Activated T-helper 17 cell treated with anti-CD3 and anti-CD28 coated beads, Interleukin-2, amount 50 U/mL, for 72 hours (primary cell): Measurements from ENCODE around the gene DDOST. TPM values are rescaled to one million over a fixed set of nuclear protein-coding genes. Genes with fewer than 3 reads are reported as not detected.

Experiments
- ATAC-seq: fragments of 150-1000 bp; cut with Tn5 transposase; replicated peaks from 2 replicates; pipeline ENCODE4 v1.10.0; 2021; ENCODE audit warnings: mild to moderate bottlenecking, moderate library complexity
- H3K27ac Mint-ChIP-seq: one replicate; pipeline ENCODE4 v1.8.0; 2022; ENCODE audit warnings: mixed read lengths
- H3K27me3 Mint-ChIP-seq: one replicate; pipeline ENCODE4 v1.8.0; 2022; ENCODE audit warnings: mixed read lengths
- H3K36me3 Mint-ChIP-seq: one replicate; pipeline ENCODE4 v1.8.0; 2022; ENCODE audit warnings: low read depth, mild to moderate bottlenecking, mixed read lengths
- H3K4me1 Mint-ChIP-seq: one replicate; pipeline ENCODE4 v1.8.0; 2022; ENCODE audit warnings: mixed read lengths
- H3K4me3 Mint-ChIP-seq: one replicate; pipeline ENCODE4 v1.8.0; 2022; ENCODE audit warnings: mild to moderate bottlenecking, mixed read lengths
- H3K9me3 Mint-ChIP-seq: one replicate; pipeline ENCODE4 v1.8.0; 2022; ENCODE audit warnings: mixed read lengths
- total RNA-seq, 2 donors: library from RNA; stranded (reverse); gene quantifications; one replicate each; pipeline ENCODE4 v1.2.3, GENCODE V29; 2022

Gene DDOST
- 100 to 1,000 TPM; 132 to 224 TPM for total RNA-seq

DNA sequence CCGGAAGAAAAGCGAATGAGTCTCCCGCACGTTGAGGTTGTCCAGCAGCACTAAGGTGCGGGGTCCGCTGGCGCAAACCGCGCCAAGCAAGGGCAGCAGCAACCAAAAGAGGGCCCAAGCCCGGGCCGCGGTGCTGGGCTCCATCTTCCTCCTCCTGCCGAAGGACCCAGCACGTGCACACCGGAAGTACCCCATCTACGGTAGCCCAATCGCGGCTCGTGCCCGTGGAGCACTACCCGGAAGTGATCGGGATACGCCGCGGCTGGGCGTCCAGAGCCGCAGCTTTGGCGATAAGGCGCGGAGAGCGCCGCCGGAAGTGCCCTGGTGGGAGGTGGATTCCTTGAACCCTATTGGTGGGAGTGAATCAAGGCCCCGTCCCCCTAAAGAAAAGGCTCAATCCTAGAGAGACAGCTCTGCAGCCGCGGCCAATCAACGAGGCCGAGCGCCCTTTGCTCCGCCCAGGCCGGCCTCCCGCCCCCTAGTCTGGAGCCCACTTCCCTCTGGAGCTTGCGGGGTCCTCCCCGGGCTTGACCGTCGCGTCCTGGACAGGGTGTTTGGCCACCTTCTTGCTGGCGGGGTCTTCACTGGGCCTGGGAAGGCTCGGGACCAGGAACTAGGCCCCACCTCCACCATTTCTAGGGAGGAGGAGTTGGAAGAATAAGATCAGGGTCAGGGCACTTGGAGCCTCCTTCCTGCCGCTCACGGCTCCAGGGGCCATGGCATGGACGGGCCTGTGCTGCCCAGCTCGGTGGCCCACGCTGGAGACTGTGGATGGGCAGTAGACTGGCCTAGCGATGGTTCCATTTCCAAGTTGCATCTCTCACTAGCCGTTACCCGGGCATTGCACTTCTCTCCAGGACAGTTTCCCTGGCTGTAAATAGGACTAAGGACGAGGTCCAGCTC lies at the start of gene DDOST:
Gene DDOST, minus strand, starts transcription at position 163 of the 903 bp plus-strand sequence. Its CDS starts 19 bp downstream, at position 144.
- Mint-ChIP-seq H3K27me3 (no peaks in the 10 kb centered on the region), H3K4me3 (peak within 1 kb of the TSS; percentile 94), H3K9me3 (no peaks in the 10 kb centered on the region), H3K27ac (peak within 1 kb of the TSS; percentile 91), H3K36me3 (peaks cover 49% of the 10 kb centered on the region), H3K4me1 (peaks cover 26% of the 10 kb centered on the region)
- ATAC-seq: peak; percentile 98

DNA sequence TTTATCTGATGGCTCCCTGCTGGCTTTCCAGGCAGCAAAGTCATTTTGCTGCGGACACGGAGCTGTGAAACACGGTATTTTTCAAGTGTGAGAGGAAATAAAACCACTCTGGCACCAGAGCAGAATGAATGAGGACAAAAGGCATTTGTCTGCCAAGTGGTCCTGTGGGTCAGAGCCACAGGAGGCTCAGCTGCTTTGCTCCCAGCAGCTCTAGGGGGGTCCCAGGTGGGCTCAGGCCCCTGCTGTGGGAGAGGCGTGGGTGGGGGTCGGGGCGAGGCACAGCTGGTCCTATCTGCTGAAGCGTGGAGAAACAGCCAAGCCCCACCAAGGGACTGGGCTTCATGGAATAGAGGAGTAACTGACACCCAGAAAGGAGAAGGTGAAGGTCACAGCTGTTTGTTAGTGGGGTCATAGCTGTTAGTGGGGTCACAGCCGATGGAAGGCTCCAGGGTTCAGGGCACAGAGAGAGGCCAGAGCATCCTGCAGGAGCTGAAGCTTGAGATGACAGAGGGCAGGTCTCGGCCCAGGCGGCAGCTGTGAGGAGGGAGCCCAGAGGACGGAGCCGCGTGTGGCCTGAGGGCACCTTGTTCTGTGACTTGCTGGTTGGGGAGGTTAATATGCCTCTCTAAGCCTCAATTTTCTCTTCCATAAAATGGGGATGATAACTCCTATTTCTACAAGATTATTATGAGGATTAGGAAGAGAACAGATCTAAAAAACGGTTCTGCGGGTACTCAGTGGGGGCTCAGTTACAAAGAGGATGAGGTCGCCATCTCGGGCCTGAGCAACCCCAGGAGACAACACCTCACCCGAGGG lies 49.5 kb upstream of the DDOST start:
- no peak for ATAC-seq

DNA sequence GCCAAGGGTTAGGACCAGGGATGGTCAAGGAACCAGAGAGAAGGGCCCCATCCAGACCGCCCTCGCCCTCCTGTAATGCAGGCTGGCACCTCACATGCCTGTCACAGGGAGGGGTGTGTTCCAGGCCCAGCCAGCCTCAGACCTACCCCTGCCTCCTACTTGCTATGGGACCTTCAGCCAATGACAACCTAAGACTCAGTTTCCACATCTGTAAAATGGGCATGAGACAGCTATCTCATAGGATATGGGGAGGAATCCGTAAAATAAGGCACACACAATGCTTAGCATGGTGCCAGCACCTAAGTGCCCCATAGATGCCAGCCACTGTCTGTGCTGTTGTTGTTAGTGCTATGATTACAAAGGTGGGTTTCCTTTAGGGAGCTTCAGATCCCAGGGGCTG lies 48.7 kb upstream of the DDOST start:
- no peak overlapping the region for H3K4me3 Mint-ChIP-seq
- no peaks in the 10 kb centered on the region for H3K9me3 Mint-ChIP-seq
- H3K36me3 Mint-ChIP-seq: no peaks in the 10 kb centered on the region
- no peak for ATAC-seq
- H3K27me3 Mint-ChIP-seq: peaks cover under 1% of the 10 kb centered on the region
- H3K4me1 Mint-ChIP-seq: no peaks in the 10 kb centered on the region
- H3K27ac Mint-ChIP-seq: no peak overlapping the region

More for the DNA sequence above, 49.5 kb upstream of the DDOST start:
- H3K4me3 Mint-ChIP-seq: no peak overlapping the region
- H3K36me3 Mint-ChIP-seq: no peaks in the 10 kb centered on the region
- H3K9me3 Mint-ChIP-seq: no peaks in the 10 kb centered on the region
- H3K27ac Mint-ChIP-seq: no peak overlapping the region
- peaks cover 6% of the 10 kb centered on the region for H3K27me3 Mint-ChIP-seq
- H3K4me1 Mint-ChIP-seq: no peaks in the 10 kb centered on the region

DNA sequence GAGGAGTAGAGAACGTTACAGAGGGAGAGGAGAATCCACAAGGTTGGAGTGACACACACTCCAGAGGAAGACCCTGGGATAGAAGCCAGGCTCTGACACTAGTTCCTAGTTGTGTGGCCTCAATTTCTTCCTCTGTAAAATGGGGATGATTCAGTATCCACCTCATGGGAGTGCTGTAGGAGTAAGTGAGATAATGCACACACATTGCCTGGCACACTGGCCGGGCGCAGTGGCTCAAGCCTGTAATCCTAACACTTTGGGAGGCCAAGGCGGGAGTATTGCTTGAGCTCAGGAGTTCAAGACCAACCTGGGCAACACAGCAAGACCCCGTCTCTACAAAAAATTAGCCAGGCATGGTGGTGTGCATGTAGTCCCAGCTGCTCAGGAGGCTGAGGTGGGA lies 47.7 kb upstream of the DDOST start:
- no peak for ATAC-seq
- Mint-ChIP-seq H3K36me3 (no peaks in the 10 kb centered on the region), H3K27ac (no peak overlapping the region), H3K4me3 (no peak overlapping the region), H3K4me1 (no peaks in the 10 kb centered on the region), H3K27me3 (no peaks in the 10 kb centered on the region), H3K9me3 (no peaks in the 10 kb centered on the region)

DNA sequence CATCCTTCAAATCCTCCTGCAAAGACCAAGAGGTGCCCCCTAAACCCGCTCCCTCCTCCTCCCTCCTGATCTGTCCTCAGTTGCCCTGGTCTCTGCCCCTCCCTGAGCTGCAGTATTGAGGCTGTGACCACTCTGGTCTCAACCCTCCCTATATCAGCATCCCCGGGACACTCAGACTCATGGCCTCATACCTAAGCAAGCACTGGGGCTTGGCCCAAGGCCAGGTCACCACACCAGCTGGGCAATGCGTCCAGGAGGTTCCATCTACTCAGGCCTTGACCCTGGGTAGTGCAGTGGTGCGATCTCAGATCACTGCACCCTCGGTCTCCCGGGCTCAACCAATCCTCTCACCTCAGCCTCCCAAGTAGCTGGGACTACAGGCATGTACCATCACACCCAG lies 46.9 kb upstream of the DDOST start:
- Mint-ChIP-seq H3K36me3 (no peaks in the 10 kb centered on the region), H3K4me1 (no peaks in the 10 kb centered on the region), H3K27me3 (peaks cover 3% of the 10 kb centered on the region), H3K9me3 (no peaks in the 10 kb centered on the region), H3K4me3 (no peak overlapping the region), H3K27ac (no peak overlapping the region)
- ATAC-seq: no peak

DNA sequence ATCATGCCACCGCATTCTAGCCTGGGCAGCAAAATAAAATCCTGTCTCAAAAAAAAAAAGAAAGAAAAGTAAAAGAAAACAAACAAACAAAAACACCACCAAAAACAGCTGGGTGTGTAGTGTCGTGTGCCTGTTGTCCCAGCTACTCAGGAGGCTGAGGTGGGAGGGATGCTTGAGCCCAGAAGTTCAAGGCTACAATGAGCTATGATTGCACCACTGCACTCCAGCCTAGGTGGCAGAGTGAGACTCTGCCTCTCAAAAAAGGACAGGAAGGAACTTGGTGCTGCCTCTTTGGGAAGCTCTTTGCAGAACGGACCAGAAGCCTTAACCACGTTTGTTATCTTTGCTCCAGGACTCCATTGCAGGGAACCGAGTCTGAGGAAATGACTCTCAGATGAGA lies 45.7 kb upstream of the DDOST start:
- ATAC-seq: no peak
- Mint-ChIP-seq H3K9me3 (no peaks in the 10 kb centered on the region), H3K27me3 (peaks cover 3% of the 10 kb centered on the region), H3K27ac (no peak overlapping the region), H3K4me1 (no peaks in the 10 kb centered on the region), H3K36me3 (no peaks in the 10 kb centered on the region), H3K4me3 (no peak overlapping the region)

DNA sequence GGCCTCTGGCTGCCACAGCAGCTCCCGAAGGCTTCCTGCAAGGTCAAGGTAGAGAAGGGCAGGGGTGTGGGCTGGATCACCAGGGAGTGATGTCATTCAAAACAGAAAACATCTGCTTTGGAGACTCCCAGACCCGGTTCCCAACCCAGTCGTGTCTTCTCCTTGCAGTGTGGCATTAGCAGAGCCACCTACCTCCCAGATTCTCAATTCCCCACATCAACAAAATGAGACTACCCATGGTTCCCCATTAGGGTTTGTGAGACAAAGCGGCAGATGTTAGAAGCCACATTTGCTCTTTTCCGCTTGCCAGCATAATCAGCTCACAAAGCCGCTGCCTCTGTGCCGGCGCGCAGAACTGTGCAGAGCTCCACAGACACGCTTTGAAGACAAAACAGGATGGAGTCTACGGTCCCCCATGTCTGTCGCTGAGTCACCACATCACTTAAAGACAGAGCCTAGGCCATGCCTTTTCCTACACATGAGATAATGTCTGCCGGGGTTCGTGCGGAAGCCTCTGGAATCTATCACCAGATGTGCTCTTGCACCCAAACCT lies 44.1 kb upstream of the DDOST start:
- no peak overlapping the region for H3K4me3 Mint-ChIP-seq

DNA sequence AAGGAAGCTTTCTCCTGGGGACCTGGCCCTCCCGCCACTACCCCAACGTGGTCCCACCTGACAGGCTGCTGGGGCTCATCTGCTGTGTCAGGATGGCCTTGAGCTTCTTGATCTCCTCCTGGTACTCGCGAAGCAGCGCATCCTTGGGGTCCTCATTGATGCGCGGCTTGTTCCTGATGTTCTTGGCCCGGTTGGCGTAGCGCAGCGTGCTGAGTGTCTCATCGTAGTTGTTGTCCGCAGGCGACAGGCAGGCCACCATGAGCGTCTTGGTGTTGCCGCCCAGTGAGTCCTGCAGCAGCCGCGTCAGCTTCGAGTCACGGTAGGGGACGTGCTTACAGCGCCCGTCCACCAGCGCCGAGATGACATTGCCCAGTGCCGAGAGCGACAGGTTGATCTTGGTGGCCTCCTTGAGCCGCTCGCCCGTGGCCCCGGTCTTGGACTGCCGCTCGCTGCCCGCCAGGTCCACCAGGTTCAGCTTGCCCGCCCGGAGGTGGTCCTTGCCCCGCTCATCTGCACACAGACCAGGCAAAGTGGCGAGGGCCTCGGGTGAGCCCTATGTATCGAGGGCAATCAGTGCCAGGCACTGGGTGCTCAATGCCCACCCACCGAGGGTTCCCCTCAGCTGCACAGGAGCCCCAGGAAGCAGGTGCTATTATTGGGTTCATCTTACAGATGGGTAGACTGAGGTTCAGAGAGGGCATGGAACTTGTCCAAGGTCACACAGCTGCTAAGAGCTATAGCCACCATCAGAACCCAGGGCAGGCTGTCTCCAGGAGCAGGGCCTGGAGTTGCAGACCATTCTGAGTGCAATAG lies 43.4 kb upstream of the DDOST start:
- Mint-ChIP-seq H3K27me3 (peaks cover 3% of the 10 kb centered on the region), H3K4me1 (no peaks in the 10 kb centered on the region), H3K4me3 (no peak overlapping the region), H3K27ac (no peak overlapping the region), H3K36me3 (no peaks in the 10 kb centered on the region), H3K9me3 (no peaks in the 10 kb centered on the region)
- ATAC-seq: no peak

More for the DNA sequence above, 44.1 kb upstream of the DDOST start:
- Mint-ChIP-seq H3K9me3 (no peaks in the 10 kb centered on the region), H3K36me3 (no peaks in the 10 kb centered on the region), H3K27me3 (peaks cover 3% of the 10 kb centered on the region), H3K27ac (no peak overlapping the region), H3K4me1 (no peaks in the 10 kb centered on the region)
- ATAC-seq: no peak

DNA sequence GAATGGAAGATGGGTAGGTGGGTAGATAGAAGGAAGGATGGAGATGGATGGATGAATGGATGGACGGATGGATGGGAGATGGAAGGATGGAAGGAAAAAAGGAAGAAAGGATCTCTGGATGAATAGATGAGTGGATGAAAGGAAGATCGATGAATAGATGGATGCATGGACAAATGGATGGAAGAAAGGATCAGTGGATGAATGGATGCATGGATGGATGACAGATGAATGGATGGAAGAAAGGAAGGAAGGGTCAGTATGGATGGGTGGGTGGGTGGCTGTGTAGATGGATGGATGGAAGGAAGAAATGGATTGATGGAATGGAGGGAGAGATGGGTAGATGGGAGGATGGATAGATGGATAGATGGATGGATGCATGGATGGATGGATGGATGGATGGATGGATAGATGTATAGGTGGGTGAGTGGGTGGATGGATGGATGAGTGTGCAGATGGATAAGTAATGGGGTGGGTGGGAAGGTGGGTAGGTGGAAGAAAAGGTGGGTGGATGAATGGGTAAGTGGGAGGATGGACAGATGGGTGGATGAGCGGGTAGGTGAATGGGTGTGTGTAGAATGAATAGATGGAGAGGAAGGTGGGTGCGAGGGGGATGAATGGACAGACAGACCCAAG lies 42.1 kb upstream of the DDOST start:
- Mint-ChIP-seq H3K36me3 (no peaks in the 10 kb centered on the region), H3K9me3 (no peaks in the 10 kb centered on the region), H3K4me3 (no peak overlapping the region), H3K27me3 (peaks cover 3% of the 10 kb centered on the region), H3K4me1 (no peaks in the 10 kb centered on the region), H3K27ac (no peak overlapping the region)
- no peak for ATAC-seq

DNA sequence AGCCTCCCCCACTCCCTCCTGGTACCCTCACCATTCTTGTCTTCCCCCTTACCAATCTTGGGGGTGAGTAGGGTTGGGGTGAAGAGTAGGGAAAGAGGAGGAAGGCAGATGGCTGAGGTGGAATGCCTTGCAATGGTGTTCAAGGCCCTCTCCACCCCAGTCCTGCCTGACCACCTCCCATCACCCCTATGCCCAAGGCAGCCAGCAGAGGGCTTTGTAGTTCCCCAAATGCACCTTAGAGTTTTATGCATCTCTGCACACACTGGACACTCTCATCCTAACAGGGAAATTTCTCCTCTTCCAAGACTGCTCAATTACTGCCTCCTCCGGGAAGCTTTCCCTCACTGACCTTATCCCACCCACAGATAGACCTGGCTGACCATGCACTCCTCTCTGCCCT lies 41.2 kb upstream of the DDOST start:
- Mint-ChIP-seq H3K27me3 (peaks cover 3% of the 10 kb centered on the region), H3K27ac (no peak overlapping the region), H3K9me3 (no peaks in the 10 kb centered on the region), H3K4me1 (no peaks in the 10 kb centered on the region), H3K36me3 (no peaks in the 10 kb centered on the region), H3K4me3 (no peak overlapping the region)
- no peak for ATAC-seq

DNA sequence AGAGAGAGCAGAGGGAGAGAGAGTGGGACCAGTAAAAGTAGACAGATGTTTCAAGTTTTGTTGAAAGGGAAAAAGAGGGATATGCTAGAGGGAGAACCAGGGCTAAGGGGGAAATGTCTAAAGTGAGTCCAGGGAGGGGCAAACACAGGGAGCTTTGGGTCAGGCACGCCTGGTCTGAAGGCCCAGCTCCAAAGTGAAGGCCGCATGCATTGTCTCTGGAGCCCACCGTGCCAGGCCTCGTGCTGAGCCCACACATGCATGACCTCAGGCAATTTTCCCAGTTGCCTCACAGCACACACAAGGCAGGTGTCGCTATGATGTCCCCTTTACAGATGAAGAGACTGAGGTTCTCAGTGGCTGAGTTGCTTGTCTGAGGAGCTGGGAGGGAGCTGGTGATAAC lies 40.7 kb upstream of the DDOST start:
- no peak for ATAC-seq
- no peaks in the 10 kb centered on the region for H3K9me3 Mint-ChIP-seq

DNA sequence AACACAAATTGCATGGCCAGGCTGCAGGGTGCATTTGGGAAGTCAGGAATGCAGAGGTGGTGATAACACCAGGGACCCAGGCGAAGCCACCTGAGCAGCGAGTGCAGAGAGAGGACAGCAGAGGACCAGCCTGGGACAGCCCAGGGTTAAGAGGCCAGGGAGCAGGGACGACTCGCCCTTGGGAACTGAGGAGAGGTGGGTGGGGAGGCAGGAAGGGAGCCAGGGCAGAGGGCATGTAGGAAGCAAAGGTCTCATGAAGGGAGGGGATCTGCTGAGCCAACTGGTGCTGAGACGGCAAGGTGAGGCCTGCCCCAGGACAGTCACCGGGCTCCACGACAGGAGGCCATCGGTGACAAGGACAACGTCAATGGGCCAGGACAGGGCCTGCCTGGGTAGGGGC lies 40.3 kb upstream of the DDOST start:
- no peak overlapping the region for H3K27ac Mint-ChIP-seq
- no peaks in the 10 kb centered on the region for H3K36me3 Mint-ChIP-seq
- no peak overlapping the region for H3K4me3 Mint-ChIP-seq
- no peak for ATAC-seq
- no peaks in the 10 kb centered on the region for H3K4me1 Mint-ChIP-seq
- H3K9me3 Mint-ChIP-seq: no peaks in the 10 kb centered on the region
- H3K27me3 Mint-ChIP-seq: peaks cover 3% of the 10 kb centered on the region

More for the DNA sequence above, 40.7 kb upstream of the DDOST start:
- H3K4me3 Mint-ChIP-seq: no peak overlapping the region
- H3K27ac Mint-ChIP-seq: no peak overlapping the region
- no peaks in the 10 kb centered on the region for H3K36me3 Mint-ChIP-seq
- peaks cover 3% of the 10 kb centered on the region for H3K27me3 Mint-ChIP-seq
- H3K4me1 Mint-ChIP-seq: no peaks in the 10 kb centered on the region

DNA sequence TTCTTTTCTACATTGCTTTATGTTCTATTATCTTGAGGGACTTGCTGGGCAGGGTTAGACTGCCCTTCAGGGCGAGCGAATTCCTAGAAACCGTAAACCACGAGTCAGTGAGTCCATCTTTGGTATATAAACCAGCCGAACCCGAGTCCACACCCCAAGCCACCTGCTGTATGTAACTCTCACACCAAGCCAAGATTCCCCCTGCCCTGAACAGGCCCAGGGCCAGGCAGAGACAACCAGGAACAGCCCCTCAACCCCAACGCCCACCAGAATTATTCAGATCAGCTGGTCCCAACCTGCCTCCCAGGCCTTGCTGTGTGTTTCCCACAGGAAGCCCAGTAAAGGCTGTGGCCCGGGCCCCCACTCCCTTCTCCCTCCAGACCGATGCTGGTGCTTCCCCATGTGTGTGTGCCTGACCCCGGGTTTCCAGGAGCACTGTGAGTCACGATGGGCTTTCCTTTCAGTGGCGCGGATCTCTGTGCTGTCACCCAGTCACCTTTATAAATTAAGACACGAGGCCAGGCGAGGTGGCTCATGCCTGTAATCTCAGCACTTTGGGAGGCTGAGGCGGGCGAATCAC lies 39.6 kb upstream of the DDOST start:
- Mint-ChIP-seq H3K4me3 (no peak overlapping the region), H3K4me1 (no peaks in the 10 kb centered on the region), H3K9me3 (no peaks in the 10 kb centered on the region), H3K36me3 (no peaks in the 10 kb centered on the region), H3K27ac (no peak overlapping the region), H3K27me3 (peaks cover 4% of the 10 kb centered on the region)
- ATAC-seq: no peak
